A673 (cell line): ENCODE results near the gene ARPC1A. TPM values are rescaled to one million over a fixed set of nuclear protein-coding genes. Genes with fewer than 3 reads are reported as not detected.

Source experiments
- BruUV-seq: library from RNA; stranded (reverse); fragments of 400-500 nt; replicated peaks from 2 replicates; lab custom pipeline; 2021; lab: Mats Ljungman, UMichigan
- CTCF ChIA-PET: fragments of 300-600 bp; sonication (Branson Sonifier 250); formaldehyde crosslinking; loops from one replicate; lab custom pipeline; 2022; ENCODE audit warnings: antibody characterized with exemption; lab: Charles Lee
- POLR2A ChIA-PET: fragments of 300-600 bp; sonication (Branson Sonifier 250); formaldehyde crosslinking; loops from one replicate; lab custom pipeline; 2022; ENCODE audit warnings: antibody characterized with exemption; ENCODE audit not compliant: low non-redundant PET; lab: Charles Lee
- DNase-seq: peaks from one replicate; pipeline ENCODE4 v3.0.0-alpha.2; 2015; ENCODE audit warnings: low spot score
- H3K27ac ChIP-seq: fragments of 200-600 bp; sonication (generic); 2 replicates; pipeline ENCODE4 v1.5.1; 2016; ENCODE audit warnings: mixed run types, low read depth, mild to moderate bottlenecking, mixed read lengths, antibody characterized with exemption, low read length; ENCODE audit not compliant: poor library complexity, severe bottlenecking
- H3K27me3 ChIP-seq: fragments of 200-600 bp; sonication (generic); replicated peaks from 2 replicates; pipeline ENCODE4 v1.6.1; 2017; ENCODE audit warnings: mixed run types, low read depth, mild to moderate bottlenecking, mixed read lengths, antibody characterized with exemption, low read length; ENCODE audit not compliant: insufficient read depth, poor library complexity
- H3K36me3 ChIP-seq: fragments of 200-600 bp; sonication (generic); 2 replicates; pipeline ENCODE4 v1.6.1; 2016; ENCODE audit warnings: mixed run types, mild to moderate bottlenecking, mixed read lengths, antibody characterized with exemption, low read length; ENCODE audit not compliant: insufficient read depth, poor library complexity, severe bottlenecking
- H3K4me1 ChIP-seq: fragments of 200-600 bp; sonication (generic); 2 replicates; pipeline ENCODE4 v1.6.1; 2017; ENCODE audit warnings: mixed run types, mild to moderate bottlenecking, mixed read lengths, antibody characterized with exemption, low read length; ENCODE audit not compliant: insufficient read depth, poor library complexity, severe bottlenecking
- H3K4me3 ChIP-seq: fragments of 200-600 bp; sonication (generic); 2 replicates; pipeline ENCODE4 v1.5.1; 2016; ENCODE audit warnings: low read depth, mixed run types, mild to moderate bottlenecking, mixed read lengths, low read length; ENCODE audit not compliant: poor library complexity, severe bottlenecking
- H3K9me3 ChIP-seq: fragments of 200-600 bp; sonication (generic); 2 replicates; pipeline ENCODE4 v1.6.1; 2016; ENCODE audit warnings: mixed run types, low read depth, mild to moderate bottlenecking, mixed read lengths, antibody characterized with exemption, low read length; ENCODE audit not compliant: poor library complexity, severe bottlenecking
- CTCF ChIP-seq: fragments of 300-800, 200-600 bp; sonication (generic); conservative IDR thresholded peaks from 2 replicates; pipeline ENCODE4 v1.5.1; 2017; ENCODE audit warnings: low read depth, mild to moderate bottlenecking, antibody characterized with exemption, low read length, moderate library complexity, mixed read lengths
- EZH2 ChIP-seq: fragments of 200-600 bp; sonication (generic); IDR thresholded peaks from 2 replicates; pipeline ENCODE4 v1.6.1; 2017; ENCODE audit warnings: borderline replicate concordance, low read depth, mild to moderate bottlenecking, mixed read lengths, antibody characterized with exemption, low read length; ENCODE audit not compliant: poor library complexity, severe bottlenecking
- intact Hi-C: fragments of 100-400 bp; cut with micrococcal nuclease; formaldehyde crosslinking; loops from one replicate; pipeline ENCODE4 v1.10.0; 2022; ENCODE audit not compliant: unreplicated experiment
- total RNA-seq: library from RNA; stranded (reverse); gene quantifications from 2 replicates; pipeline ENCODE4 v1.2.3, GENCODE V29; 2021

The ARPC1A gene
- total RNA-seq, 1 experiment from 2014 or later = 167 TPM

GRCh38 chr7:99290980-99291607 is 34.6 kb upstream of the ARPC1A start:
- H3K4me3 ChIP-seq = no peak overlapping the region
- intact Hi-C loops = no loop called here
- BruUV-seq = no TSS peak
- DNase-seq = no peak
- no peaks in the 10 kb centered on the region for H3K9me3 ChIP-seq
- no peaks in the 10 kb centered on the region for H3K4me1 ChIP-seq
- no peaks in the 10 kb centered on the region for H3K36me3 ChIP-seq
- H3K27me3 ChIP-seq = no peaks in the 10 kb centered on the region
- no peak for TF ChIP-seq CTCF
- no peak for TF ChIP-seq EZH2
- ChIA-PET POLR2A (no interaction called here), CTCF (interaction anchor here (0.6 kb wide), 1 partner anchor 255 kb away, joined by 3 read pairs; no protein-coding TSS in a partner anchor)
- no peak overlapping the region for H3K27ac ChIP-seq

DNA sequence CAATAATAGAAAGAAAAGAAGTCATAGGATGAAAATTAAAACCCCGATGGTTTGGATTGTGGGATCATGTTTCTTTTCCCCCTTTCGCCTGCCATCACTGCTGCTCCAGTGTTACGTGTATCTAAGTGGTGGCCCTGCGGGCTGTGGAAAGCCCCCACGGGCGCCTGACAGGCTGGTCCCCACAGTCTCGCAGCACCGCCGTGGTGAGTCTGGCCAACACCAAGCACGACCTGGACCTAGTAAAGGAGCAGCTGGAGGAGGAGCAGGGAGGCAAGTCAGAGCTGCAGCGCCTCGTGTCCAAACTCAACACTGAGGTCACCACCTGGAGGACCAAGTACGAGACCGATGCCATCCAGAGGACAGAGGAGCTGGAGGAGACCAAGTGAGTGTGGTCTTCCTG is 33.6 kb upstream of the ARPC1A start:
- TF ChIP-seq EZH2 (no peak), CTCF (no peak)
- POLR2A ChIA-PET = no interaction called here
- CTCF ChIA-PET = no interaction called here
- no peak overlapping the region for H3K4me3 ChIP-seq
- H3K27me3 ChIP-seq = no peaks in the 10 kb centered on the region
- no peaks in the 10 kb centered on the region for H3K36me3 ChIP-seq
- H3K27ac ChIP-seq = no peak overlapping the region
- H3K4me1 ChIP-seq = no peaks in the 10 kb centered on the region
- H3K9me3 ChIP-seq = no peaks in the 10 kb centered on the region
- intact Hi-C loops = no loop called here
- BruUV-seq = no TSS peak
- DNase-seq = no peak

- no peaks in the 10 kb centered on the region for H3K9me3 ChIP-seq
- no peaks in the 10 kb centered on the region for H3K36me3 ChIP-seq
- no peaks in the 10 kb centered on the region for H3K27me3 ChIP-seq
- ChIA-PET POLR2A (no interaction called here), CTCF (no interaction called here)
- no peak for TF ChIP-seq CTCF
- no peak for TF ChIP-seq EZH2
- no peak for DNase-seq
- no TSS peak for BruUV-seq
- no peaks in the 10 kb centered on the region for H3K4me1 ChIP-seq
- H3K27ac ChIP-seq = no peak overlapping the region
- no peak overlapping the region for H3K4me3 ChIP-seq
- intact Hi-C loops = no loop called here
These were observed 32.5 kb upstream of the ARPC1A start for GRCh38 chr7:99293167-99293566.
